GM21390 (cell line): ENCODE measurements around the gene TMEM178B.

Source experiments
- ATAC-seq: cut with Tn5 transposase; IDR thresholded peaks from one replicate; pipeline ENCODE4 v1.9.1; 2021; ENCODE audit not compliant: unreplicated experiment

The TMEM178B gene

DNA sequence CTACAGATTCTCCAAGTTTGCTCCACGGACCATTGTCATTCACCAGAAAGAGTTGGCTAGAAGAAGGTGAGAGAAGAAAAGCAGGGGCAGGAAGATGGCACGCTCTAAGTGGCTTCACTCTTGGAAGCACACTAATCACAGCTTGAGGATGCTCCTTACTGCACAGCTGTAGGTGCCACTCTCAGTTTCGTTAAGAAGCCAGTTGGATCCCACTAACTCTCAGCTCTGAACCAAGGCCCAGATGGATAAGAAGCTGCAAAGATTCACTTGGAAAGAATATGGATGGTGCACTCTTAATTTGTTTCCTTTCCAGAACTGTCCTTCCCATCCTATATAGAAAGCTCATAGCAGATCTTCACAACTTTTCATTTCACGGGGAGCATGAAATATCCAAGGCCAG is 382.8 kb downstream of the TMEM178B start:
- no peak for ATAC-seq

DNA sequence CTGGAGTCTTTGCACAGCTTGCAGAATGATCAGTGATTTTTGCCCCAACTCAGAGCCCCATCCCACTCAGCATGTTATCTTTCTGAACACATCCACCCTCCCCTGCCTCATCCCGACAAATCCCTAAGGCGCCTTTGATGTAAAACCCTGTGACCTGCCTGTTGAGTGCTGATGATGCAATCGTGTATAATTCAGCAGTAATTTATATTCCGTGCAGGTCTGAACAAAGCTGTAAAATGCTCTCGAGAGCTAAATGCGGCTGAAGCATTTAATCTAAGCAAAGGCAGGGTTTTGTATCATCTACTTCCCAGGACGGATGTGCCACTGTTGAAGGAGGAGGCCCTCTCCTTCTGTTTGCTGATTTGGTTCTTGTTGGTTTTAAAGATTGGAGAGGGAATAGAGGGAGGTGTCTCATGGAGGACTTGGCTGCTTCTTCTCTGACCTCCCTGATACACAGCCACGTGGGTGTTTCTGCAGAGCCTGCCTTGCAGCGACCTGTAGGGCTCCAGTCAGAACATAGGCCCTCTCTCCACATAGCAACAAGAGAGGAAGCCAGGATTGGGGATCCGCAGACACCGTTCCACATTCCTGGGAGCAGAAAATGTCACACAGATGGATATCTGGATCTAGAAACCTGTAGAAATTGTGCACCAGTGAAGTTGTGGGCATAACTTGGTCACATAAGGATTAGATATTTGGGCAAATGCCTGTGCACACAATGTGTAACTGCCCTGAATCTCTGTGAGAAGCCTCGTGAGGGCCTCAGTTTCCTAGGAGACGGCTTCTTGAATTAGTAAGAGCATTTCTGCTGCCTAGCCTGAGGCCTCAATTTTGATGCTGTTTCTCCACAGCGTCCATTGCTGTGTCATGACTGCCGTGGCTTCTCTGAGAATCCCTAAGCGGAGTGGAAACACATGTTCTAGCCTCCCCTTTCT is 387.2 kb downstream of the TMEM178B start:
- ATAC-seq: no peak

DNA sequence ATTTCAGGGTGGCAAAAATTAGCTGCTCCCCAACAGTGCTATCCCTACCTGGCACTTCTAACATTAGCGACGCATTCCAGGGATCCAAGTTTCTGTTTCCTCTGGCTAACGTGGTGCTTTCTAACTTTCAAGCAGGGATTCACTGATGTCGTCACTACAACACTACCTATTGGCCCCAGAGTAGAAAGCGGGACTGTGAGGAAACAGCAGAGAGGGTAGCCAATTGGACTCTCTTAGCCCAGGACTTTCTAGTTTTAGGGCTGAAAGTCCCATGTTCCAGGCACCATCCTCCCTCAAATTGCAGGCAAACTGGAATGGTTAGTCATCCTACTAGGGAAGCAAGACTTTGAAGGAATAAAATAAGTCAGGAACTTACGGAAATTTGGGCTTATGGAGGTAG is 388.1 kb downstream of the TMEM178B start:
- ATAC-seq: no peak

DNA sequence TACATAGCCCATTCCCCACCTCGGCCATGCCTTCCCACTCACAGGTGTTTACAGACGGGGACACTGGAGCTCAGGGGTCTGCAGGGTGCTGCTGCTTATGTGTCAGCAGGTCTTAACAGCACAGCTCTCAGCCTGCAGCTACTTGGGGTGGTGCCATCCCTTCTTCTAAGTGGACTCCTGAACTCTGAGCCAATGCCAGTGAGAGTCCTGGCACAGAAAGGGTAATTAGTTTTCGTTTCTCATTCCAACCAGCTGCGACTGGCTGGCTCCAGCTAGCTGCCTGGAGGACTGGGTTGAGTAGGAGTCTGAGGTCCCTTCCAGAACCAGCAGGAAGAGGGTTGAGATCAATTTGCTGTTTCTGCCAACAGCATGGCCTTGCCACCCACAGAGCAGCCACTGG is 389.1 kb downstream of the TMEM178B start:
- no peak for ATAC-seq

DNA sequence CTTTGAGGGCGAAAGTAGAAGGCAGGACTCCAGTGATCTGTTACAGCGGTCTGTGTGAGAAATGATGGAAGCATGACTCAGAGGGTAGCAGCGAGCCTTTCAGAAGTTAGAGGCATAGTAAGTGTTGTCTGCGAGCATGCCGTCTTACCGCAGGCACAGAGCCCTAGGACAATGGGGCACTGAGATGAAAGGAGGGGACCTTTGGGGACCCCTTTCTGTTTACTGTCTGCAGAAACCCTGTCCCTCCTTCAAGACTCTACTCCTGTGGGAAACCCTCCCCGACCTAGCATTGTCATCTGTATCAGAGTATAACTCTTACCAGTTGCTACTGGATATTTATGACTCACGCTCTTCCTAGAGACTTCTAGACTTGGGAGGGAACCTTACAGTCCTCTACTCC is 390.1 kb downstream of the TMEM178B start:
- no peak for ATAC-seq

DNA sequence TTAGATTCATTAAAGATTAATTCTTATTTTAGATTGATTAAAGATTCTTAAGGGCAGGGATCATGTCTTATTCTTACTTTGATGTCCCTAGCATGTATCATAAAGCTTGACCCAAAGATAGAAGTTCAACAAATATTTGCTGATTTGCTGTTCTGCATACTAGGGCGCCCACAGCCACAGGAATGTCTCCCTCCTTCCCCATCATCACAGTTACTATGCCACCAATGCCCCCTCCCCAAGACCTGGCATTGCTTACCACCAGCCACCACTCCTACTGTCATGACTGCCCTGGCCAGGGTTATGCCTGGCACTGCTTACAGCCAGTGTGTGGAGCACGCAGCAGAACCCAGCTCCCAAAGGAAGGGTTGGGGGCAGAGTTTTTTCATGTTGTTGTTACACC is 390.7 kb downstream of the TMEM178B start:
- no peak for ATAC-seq

DNA sequence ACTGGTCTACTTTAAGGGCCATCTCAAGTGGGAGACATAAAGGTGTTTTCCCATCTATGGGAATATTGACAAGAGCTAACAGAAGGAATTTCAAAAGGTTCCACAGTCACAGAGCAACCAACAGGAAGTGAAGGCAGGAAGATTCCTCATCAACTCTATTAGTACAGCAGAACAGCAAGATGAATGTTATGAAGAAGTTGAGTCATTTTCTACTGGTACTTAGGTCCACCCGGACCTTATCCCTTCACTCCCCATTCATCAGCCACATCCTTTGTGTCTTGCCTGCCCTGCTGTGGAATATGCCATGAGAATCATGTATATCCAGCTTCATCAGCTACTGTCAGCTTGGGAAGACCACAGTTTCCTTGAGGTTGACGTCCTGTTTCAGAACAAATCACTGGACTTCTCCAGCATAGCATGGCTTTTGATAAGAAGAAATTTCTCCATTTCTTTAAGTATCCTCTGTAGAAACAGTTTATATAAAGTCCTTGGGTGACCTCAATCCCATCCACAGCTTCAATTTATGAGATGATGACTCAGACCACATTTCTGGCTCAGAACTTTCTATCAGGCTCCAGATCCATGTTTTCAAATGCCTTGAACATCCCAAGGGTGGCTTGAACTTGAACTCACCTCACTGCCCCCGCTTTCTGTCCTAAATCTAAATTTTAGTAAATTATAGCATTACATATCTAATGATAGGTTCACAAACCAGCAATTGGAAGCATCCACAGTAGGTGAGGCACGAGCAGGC is 392.5 kb downstream of the TMEM178B start:
- ATAC-seq: no peak

DNA sequence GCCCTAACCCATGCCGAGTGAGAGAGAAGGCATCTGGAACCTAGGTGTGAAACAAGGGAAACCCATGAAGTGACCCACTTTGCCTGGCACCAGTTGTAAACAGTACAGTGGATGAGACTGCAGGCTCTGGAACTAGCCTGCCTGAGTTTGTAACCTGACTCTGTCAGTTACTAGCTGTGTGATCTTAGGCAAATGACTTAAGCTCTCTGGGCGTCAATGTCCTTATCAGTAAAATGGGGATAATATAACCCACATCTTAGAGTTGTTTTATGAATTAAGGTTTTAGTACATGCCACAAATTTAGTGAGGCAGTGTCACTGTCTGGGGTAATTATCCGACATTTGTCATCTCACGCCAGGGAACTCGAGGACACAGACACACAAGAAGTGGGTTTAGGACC is 394.5 kb downstream of the TMEM178B start:
- no peak for ATAC-seq

DNA sequence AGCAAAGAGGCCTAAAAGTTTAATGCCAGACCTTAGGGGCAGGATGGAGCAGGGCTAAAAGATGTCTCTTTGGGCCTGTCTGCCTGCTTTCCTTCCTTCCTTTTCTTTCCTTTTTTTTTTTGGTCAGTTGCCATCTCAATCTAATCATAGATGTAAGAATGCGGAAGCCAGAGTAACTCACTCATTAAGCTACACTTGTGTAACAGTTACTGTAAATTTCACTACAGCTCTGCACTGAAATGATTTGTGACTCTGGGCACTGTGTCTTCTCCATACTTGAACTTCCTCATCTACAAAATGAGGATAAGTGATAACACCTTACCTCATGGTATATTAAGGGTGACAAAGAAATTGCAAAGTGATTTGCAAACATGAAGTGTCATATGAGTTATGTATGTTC is 401.8 kb downstream of the TMEM178B start:
- no peak for ATAC-seq

DNA sequence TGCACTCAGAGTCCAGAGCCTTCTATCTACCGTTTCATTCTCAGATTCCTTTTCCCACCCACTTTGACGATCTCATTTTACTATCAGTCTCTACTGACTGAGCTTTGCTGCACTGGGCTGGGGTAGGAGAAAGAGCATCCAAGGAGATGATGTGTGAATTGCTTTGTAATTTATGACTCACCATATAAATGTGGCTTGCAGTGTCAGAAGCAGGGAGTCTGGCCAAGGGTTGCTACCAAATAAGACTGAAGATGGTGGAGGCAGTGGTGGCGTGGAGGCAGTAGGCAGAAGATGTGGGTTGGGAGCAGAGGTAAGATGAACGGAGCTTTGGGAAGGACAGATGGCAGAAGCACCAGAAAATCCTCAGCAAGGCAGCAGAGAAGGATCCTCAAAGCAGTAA is 404.0 kb downstream of the TMEM178B start:
- ATAC-seq: no peak

DNA sequence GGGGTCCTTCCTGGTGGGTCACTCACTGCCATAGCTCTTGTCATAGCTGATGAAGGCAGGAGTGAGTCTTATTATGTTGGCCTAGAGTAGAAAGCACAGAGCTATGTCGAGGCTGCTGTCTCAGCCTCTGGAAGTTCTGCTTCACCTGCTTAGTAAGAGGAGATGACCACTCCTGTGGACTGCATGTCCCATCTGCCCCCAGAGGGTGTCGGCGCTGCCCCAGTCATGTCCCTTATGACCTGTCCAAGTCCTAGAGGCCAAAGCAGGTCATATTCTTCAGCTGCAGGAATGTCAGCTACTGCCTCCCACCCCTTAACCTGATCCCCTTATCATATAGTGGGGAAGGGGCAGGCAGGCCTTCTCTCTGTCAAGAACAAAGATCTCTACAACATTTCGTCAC is 405.0 kb downstream of the TMEM178B start:
- no peak for ATAC-seq

DNA sequence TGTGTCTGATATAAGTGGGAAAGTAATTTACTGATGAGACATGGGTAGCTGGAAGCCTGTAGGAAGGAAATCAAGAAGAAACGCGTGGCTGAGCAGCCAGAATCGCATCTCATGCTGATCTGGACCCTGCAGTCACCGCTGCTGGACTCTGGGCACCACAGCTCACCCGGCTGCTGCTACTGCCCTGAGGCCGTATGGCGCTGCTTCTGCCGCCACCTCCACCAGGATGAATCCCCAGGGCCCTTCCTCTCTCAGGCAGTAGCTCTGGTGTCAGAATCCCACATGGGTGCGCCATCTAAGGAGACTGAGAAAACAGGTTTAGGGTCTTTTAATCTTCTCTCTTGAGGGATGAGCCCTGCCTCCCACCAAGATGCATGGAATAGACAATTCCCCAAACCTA is 407.1 kb downstream of the TMEM178B start:
- no peak for ATAC-seq

DNA sequence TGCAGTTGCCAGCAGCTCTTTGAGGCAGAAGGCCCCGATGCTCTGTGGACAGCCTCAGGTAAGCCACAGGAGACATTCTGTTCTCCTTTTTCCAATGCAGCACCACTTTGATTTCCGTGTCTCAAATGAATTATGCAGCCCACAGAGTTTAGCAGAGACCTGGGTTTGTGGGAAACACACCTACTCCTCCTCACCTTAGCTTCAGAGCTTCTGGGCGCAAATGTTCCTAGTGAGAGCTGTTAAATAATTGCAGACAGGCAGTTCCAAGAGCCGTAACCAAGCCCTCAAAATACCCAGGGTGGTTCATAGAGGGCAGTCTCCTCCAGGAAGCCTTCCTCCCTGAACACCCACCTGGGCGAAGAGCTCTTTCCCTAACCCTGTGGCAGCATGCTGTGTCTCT is 408.1 kb downstream of the TMEM178B start:
- ATAC-seq: no peak

DNA sequence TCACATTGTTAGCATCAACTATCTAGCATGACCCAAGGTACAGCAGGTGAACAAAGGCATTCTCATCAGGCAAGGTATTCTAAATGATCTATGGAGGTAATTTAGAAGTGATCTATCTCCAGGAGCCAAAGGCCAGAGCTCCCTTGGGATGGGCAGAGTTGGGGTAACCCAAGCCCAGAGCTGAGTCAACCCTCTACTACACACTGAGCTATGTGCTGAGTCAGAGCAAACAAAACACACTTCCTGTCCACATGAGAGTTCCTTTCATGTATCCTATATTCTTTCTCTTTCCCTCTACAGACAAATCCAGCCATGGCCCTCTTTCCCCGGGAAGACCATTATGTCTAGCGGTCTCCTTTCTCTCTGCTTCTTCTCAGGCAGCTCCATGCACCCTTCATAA is 409.2 kb downstream of the TMEM178B start:
- no peak for ATAC-seq

DNA sequence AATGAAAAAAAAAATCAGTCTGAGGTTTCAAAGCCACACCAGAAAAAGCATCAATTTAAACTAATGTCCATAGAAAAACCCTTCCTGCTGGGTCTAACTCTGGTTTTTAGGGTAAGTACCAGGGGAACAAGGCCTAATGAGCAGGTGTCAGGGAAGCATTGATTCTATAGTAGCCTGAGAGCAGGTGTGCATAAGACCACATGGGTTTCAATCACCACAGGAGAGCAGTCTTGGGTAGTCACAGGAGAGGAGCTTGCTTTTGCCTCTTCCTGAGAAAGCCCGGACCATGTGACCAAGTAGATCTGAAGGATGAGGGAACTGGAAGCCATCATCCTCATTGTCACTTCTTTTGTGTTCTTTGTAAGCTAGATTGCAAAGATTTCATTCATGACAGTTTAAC is 411.0 kb downstream of the TMEM178B start:
- ATAC-seq: no peak

DNA sequence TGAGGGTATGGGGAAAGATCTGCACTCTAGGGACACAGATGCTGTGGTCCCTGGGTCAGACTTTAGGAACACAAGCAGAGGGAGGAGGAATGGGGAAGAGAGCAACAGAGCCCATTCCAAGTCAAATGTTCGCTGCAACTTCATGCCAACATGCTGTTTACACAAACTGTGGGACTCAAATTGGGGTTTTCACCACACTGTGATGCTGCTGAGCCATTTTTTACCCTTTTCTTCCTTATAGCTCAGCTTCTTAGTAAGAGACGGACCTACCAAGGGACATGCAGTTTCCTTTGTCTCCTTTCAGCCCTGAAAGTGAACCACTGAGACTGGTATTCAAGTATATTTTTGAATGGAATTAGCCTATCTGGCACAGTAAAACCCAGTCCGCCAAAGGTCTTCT is 413.1 kb downstream of the TMEM178B start:
- no peak for ATAC-seq

DNA sequence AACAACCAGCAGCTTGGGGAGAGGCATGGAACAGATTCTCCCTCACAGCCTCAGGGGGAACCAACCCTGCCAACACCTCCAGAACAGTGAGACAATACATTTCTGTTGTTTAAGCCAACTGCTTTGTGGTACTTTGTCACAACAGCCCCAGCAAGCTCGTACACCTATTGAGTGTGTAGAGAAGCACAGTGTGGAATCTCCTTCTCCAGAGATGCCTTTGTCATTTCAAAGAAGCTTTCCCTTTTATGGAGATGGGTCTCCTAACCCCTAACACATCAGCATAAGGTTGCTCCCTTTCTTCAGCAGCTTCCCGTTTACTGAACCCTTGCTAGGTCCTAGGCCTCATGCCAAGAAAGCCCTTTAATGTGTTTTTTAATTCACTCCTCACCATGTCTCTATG is 416.6 kb downstream of the TMEM178B start:
- no peak for ATAC-seq

DNA sequence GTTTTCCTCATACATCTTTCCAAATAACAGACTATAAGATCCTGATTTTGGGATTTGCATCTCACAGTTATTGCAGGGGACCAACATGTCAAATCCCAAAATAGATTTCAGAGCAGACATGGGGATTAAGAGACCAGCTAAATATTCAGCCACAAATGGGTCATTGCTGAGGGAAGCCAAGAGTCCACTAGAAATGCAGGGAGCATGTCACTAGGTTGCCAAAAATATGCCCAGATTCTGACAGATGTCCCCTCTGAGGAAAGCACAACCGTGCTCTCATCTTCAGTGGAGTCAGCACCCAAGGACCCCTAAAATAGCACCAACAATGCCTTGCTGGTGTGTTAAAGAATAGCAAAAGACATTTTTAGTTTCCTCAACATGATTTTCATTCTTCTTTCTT is 421.2 kb downstream of the TMEM178B start:
- no peak for ATAC-seq

DNA sequence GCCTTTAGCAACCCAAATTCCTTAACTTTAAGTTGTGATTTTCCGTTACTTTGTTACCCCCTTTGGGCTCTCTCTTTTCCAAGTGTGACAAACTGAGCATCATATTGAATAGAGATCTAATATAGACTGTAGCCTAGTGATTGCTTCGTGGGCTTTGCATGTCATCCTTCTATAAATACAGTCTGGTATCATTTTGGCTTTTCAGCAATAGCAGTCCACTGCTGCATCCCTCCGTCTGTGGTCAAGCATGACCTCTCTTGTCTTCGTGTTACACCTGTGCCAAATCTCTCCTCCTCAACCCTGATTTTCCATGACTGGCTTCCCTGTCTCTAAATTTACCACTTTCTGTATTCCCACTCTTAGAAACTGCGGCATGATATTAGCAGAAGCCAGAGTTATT is 423.5 kb downstream of the TMEM178B start:
- no peak for ATAC-seq

DNA sequence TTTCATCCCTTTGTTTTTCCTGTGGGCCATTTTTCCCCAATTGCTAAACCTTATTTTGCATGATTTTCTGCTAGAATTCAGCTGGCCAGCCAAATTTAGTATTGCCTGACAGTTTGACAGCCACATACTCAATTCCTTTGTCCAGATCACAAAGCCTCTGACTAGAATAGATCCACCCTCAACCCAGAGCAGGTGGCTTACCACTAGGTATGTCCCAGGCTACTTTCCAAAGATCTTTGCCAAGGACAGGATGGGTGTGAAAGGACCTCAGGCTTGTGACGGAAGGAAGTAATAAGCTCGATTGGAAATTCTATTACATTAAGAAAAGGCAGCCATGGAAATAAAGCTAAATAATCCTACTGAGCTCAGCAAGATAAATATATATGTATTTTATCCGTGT is 426.7 kb downstream of the TMEM178B start:
- ATAC-seq: no peak

DNA sequence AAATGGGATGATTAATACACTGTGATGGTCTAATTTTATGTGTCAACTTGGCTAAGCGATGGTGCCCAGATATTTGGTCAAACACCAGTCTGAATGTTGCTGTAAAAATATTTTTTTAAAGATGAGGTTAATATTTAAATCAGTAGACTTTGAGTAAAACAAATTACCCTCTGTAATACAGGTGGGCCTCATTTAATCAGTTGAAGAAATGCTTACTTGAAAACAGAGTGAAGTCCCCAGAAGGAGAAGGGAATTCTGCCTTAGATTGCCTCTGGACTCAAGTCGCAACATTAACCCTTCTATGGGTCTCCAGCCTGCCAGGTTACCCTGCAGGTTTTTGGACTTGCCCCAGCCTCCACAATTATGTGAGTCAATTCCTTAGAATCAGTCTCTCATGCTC is 427.6 kb downstream of the TMEM178B start:
- no peak for ATAC-seq

DNA sequence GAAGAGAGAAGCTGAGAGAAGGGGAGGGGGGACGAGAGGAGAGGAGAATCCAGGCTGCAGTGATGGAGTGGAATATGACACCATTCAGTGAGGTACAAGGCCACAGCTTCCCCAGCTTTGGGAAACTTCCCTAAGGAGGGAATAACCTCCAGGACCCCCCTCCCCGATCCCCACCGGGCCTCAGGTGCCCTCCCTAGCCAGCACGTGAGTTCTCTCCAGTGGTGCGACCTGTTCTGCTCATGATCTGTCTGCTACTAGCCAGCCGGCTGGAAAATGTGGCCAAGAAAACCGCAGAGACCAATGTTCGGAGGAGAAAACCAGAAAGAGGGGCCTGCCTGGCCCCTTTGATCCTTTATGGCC is 437.4 kb downstream of the TMEM178B start:
- ATAC-seq: no peak
